Measurements from ENCODE around the gene PREX1.

GRCh38 chr20:48701702-48702101, 126.1 kb downstream of the PREX1 start:
- no peak for TF ChIP-seq CTCF (conservative IDR thresholded peaks at IDR 0.05 in 1 of 2, IDR thresholded peaks at IDR 0.05 in 1 of 2; ENCODE audit: low read depth in 1 of 2, low read length in 2 of 2)
- no peak for TF ChIP-seq EZH2 (IDR thresholded peaks at IDR 0.05; ENCODE audit: low read length, missing control alignments)

Measured in fibroblast of lung (primary cell).